ENCODE results near the gene NOTCH3.

GRCh38 chr19:15184776-15185175, 16.0 kb downstream of the NOTCH3 start:
- TF ChIP-seq EZH2 (optimal IDR thresholded peaks at IDR 0.05; ENCODE audit: low read depth, low read length) (no peak), CTCF (IDR thresholded peaks at IDR 0.05; ENCODE audit: low read length) (no peak)

Data from MM.1S (cell line).